Upper lobe of left lung (tissue), 6 donors: Measurements from ENCODE around the gene DACH1. TPM values are rescaled to one million over a fixed set of nuclear protein-coding genes. Genes with fewer than 3 reads are reported as not detected.

ENCODE experiments used
- ATAC-seq, 2 donors: fragments of 200-7000 bp; cut with Tn5 transposase; one replicate each; pipeline ENCODE4 v1.9.1; 2022; ENCODE audit warnings: mild to moderate bottlenecking in 2 of 2, moderate library complexity in 2 of 2; ENCODE audit not compliant: low FRiP score in 2 of 2
- DNase-seq, 2 donors: peaks; one replicate each; pipeline ENCODE4 v3.0.0-alpha.2; 2019 to 2020
- H3K27ac ChIP-seq, 4 donors: fragments of 200-600 bp; sonication (generic); one replicate each; pipeline ENCODE4 v1.5.1; 2016 to 2019
- H3K27me3 ChIP-seq, 4 donors: fragments of 200-600 bp; sonication (generic); one replicate each; pipeline ENCODE4 v1.5.1; 2017 to 2019
- H3K36me3 ChIP-seq, 4 donors: fragments of 200-600 bp; sonication (generic); one replicate each; pipeline ENCODE4 v1.5.1; 2016 to 2019
- H3K4me1 ChIP-seq, 4 donors: fragments of 200-600 bp; sonication (generic); one replicate each; pipeline ENCODE4 v1.5.1; 2018 to 2019
- H3K4me3 ChIP-seq, 4 donors: fragments of 200-600 bp; sonication (generic); one replicate each; pipeline ENCODE4 v1.5.1; 2017 to 2019; ENCODE audit warnings: mild to moderate bottlenecking in 2 of 4, moderate library complexity in 1 of 4
- H3K9me3 ChIP-seq, 4 donors: fragments of 200-600 bp; sonication (generic); one replicate each; pipeline ENCODE4 v1.5.1; 2018 to 2019
- EP300 ChIP-seq, 4 donors: sonication (generic); formaldehyde crosslinking; IDR thresholded peaks; one replicate each; pipeline ENCODE4 v1.5.1; 2017; ENCODE audit warnings: antibody characterized with exemption in 4 of 4, control low read depth in 2 of 4
- POLR2A ChIP-seq, 4 donors: fragments of 450-650 bp; IDR thresholded peaks; one replicate each; pipeline ENCODE4 v1.5.1; 2016 to 2017; ENCODE audit warnings: antibody characterized with exemption in 4 of 4, mild to moderate bottlenecking in 2 of 4
- POLR2AphosphoS5 ChIP-seq, 2 donors: sonication (generic); formaldehyde crosslinking; IDR thresholded peaks; one replicate each; pipeline ENCODE4 v1.5.1; 2017; ENCODE audit warnings: antibody characterized with exemption in 2 of 2
- WGBS, 2 donors: methylation state at CpG; one replicate each; pipeline ENCODE4 v1.1.5; 2017 to 2018; 5-methylcytosine and 5-hydroxymethylcytosine counted together
- total RNA-seq, 6 donors: library from RNA; depleted of rRNA in 4 of 6; stranded (reverse); fragments of >200 nt in 4 of 6; gene quantifications; one replicate each; pipeline versions ENCODE4 v1.1.0 to v1.2.1, GENCODE V29; 2016 to 2021
- TF ChIP-seq, protein P1 (sequence below), 6 experiments: fragments of 450-650 bp in 4 of 6; fragments of 200-600 bp in 2 of 6; sonication (generic) in 2 of 6; IDR thresholded peaks; one replicate each; pipeline ENCODE4 v1.5.1; 2016 to 2019; ENCODE audit warnings: antibody characterized with exemption in 6 of 6
- donor health status: DM: no; HTN: no; CAD: no; lungs with moderate emphysema.
- donor health status: DM: no; HTN: yes; CAD: no; lungs with severe emphysema.

The DACH1 gene
- total RNA-seq, 6 donors from 2014 or later = 4.7 to 10.5 (median 6.7) TPM

DNA sequence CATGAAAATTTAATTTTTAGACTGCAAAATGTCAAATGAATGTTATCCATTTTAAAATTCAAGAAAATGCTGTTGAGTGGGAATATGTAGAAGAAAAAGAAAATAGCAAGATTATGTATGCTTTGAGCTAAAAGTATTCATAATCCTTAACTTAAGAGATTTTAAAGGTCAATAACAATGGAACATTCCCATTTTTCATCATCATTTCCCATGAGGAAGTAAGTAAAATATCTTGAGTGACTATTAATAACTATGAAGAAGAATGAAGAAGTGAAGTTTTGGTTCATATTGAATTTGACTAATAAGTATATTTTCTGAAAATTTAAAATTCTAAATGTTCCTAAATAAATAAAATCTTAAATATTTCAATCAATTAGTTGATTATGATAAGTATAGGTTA lies 273.4 kb downstream of the DACH1 start:
- H3K27ac ChIP-seq = no peak overlapping the region
- no peak overlapping the region for H3K4me3 ChIP-seq
- ATAC-seq = no peak
- TF ChIP-seq POLR2A (IDR thresholded peaks at IDR 0.05) (no peak), EP300 (IDR thresholded peaks at IDR 0.05) (no peak), POLR2AphosphoS5 (IDR thresholded peaks at IDR 0.05) (no peak)
- TF ChIP-seq, protein P1, sequence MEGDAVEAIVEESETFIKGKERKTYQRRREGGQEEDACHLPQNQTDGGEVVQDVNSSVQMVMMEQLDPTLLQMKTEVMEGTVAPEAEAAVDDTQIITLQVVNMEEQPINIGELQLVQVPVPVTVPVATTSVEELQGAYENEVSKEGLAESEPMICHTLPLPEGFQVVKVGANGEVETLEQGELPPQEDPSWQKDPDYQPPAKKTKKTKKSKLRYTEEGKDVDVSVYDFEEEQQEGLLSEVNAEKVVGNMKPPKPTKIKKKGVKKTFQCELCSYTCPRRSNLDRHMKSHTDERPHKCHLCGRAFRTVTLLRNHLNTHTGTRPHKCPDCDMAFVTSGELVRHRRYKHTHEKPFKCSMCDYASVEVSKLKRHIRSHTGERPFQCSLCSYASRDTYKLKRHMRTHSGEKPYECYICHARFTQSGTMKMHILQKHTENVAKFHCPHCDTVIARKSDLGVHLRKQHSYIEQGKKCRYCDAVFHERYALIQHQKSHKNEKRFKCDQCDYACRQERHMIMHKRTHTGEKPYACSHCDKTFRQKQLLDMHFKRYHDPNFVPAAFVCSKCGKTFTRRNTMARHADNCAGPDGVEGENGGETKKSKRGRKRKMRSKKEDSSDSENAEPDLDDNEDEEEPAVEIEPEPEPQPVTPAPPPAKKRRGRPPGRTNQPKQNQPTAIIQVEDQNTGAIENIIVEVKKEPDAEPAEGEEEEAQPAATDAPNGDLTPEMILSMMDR (IDR thresholded peaks at IDR 0.05) = no peak
- H3K36me3 ChIP-seq = no peaks in the 10 kb centered on the region
- no peaks in the 10 kb centered on the region for H3K9me3 ChIP-seq
- no peak for DNase-seq
- no peaks in the 10 kb centered on the region for H3K27me3 ChIP-seq
- H3K4me1 ChIP-seq = no peaks in the 10 kb centered on the region

DNA sequence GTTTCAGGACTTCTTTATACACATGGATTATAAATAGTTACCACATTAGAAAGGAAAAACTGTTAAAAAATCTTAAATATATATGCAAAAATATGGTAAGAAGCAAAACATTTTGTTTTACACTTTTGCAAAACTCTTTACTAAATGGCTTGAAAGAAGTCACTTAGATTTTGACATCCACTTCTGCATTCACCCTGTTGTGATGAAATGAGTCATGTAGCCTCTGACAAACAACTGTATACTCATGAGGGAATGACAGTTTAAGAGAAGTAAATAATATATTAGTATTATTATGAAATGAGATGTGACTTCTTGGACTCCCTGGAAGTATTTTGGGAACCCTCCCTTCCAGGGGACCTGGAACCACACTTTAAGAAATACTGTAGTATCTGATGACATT lies 275.6 kb downstream of the DACH1 start:
- ATAC-seq (no peak), DNase-seq (no peak)
- Histone ChIP-seq H3K9me3 (no peaks in the 10 kb centered on the region), H3K36me3 (no peaks in the 10 kb centered on the region), H3K4me1 (no peaks in the 10 kb centered on the region), H3K4me3 (no peak overlapping the region), H3K27me3 (no peaks in the 10 kb centered on the region), H3K27ac (no peak overlapping the region)
- TF ChIP-seq POLR2AphosphoS5 (IDR thresholded peaks at IDR 0.05) = no peak
- no peak for TF ChIP-seq POLR2A (IDR thresholded peaks at IDR 0.05)
- TF ChIP-seq EP300 (IDR thresholded peaks at IDR 0.05) = no peak
- TF ChIP-seq, protein P1 (IDR thresholded peaks at IDR 0.05) = no peak

DNA sequence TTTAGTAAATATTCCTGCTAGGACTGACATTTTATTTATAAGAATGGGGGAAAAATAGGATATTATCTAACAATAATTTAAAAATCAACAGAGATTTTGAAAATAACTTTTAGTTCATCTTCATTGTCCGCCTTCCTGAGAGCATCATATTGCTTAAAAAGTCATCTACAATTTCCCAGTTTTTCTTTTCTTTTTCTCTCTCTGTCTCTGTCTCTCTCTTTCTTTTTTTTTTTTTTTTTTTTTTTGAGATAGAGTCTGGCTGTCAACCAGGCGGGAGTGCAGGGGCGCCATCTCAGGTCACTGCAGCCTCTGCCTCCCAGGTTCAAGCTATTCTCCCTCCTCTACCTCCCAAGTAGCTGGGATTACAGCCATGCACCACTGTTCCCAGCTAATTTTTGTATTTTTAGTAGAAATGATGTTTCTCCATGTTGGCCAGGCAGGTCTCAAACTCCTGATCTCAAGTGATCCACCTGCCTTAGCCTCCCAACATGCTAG lies 276.3 kb downstream of the DACH1 start:
- no peak for ATAC-seq
- WGBS, 2 donors = 92 to 95% methylated on average over 3 of the region's 3 CpGs
- TF ChIP-seq POLR2A (IDR thresholded peaks at IDR 0.05) (no peak), POLR2AphosphoS5 (IDR thresholded peaks at IDR 0.05) (no peak), EP300 (IDR thresholded peaks at IDR 0.05) (no peak)
- TF ChIP-seq, protein P1 (IDR thresholded peaks at IDR 0.05) = no peak

DNA sequence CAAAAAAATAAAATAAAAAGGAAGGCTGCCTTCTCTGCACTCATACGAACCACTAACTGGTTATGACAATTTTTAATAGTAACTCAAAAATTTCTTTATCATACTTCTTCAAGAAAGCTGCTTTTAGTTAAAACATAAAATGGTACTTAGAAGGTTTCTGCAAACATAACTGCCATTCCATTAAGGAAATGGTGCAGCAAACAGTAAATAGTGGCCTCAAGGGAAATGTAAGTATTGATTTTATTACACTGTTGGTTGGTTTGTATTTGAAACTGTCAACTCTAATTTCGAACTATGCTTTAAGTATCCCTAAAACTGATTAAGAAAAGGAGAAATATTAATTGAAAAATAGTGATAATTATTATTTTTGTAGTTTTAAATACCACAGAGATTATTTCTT lies 278.0 kb downstream of the DACH1 start:
- Histone ChIP-seq H3K9me3 (no peaks in the 10 kb centered on the region), H3K27me3 (no peaks in the 10 kb centered on the region), H3K27ac (no peak overlapping the region), H3K4me1 (no peaks in the 10 kb centered on the region), H3K36me3 (no peaks in the 10 kb centered on the region), H3K4me3 (no peak overlapping the region)
- 62 to 68% methylated on average over 2 of the region's 2 CpGs for WGBS, 2 donors
- ATAC-seq (no peak), DNase-seq (no peak)
- TF ChIP-seq EP300 (IDR thresholded peaks at IDR 0.05) (no peak), POLR2AphosphoS5 (IDR thresholded peaks at IDR 0.05) (no peak), POLR2A (IDR thresholded peaks at IDR 0.05) (no peak)
- TF ChIP-seq, protein P1 (IDR thresholded peaks at IDR 0.05) = no peak

More for the DNA sequence above, 276.3 kb downstream of the DACH1 start:
- Histone ChIP-seq H3K36me3 (no peaks in the 10 kb centered on the region), H3K27ac (no peak overlapping the region), H3K9me3 (no peaks in the 10 kb centered on the region), H3K27me3 (no peaks in the 10 kb centered on the region), H3K4me1 (no peaks in the 10 kb centered on the region), H3K4me3 (no peak overlapping the region)
- DNase-seq = no peak

GRCh38 chr13:71587817-71588216 lies 279.2 kb downstream of the DACH1 start:
- no peaks in the 10 kb centered on the region for H3K27me3 ChIP-seq
- no peak overlapping the region for H3K4me3 ChIP-seq
- no peak overlapping the region for H3K27ac ChIP-seq
- ATAC-seq (no peak), DNase-seq (no peak)
- H3K4me1 ChIP-seq = no peaks in the 10 kb centered on the region
- no peaks in the 10 kb centered on the region for H3K9me3 ChIP-seq
- no peaks in the 10 kb centered on the region for H3K36me3 ChIP-seq
- TF ChIP-seq EP300 (IDR thresholded peaks at IDR 0.05) (no peak), POLR2A (IDR thresholded peaks at IDR 0.05) (no peak)
- 77 to 87% methylated on average over 5 of the region's 5 CpGs for WGBS, 2 donors
